SK-N-SH treated with all-trans-retinoic acid at 6 μM for 48 hours (cell line): Measurements from ENCODE around the gene PXDC1.

ENCODE experiments used
- ISL1 ChIP-seq: fragments of 250-450 bp; sonication (Bioruptor Pico); IDR thresholded peaks from 2 replicates; pipeline ENCODE4 v2.1.2; 2022; ENCODE audit warnings: mild to moderate bottlenecking, moderate library complexity
- OSR1 ChIP-seq: fragments of 250-450 bp; sonication (Bioruptor Pico); IDR thresholded peaks from 2 replicates; pipeline ENCODE4 v1.8.0; 2022; ENCODE audit warnings: moderate library complexity, mild to moderate bottlenecking, inconsistent platforms
- RARB ChIP-seq: fragments of 250-450 bp; sonication (Bioruptor Pico); IDR thresholded peaks from 2 replicates; pipeline ENCODE4 v1.8.0; 2021; ENCODE audit warnings: mild to moderate bottlenecking, moderate library complexity
- SNAI2 ChIP-seq: fragments of 250-450 bp; sonication (Bioruptor Pico); IDR thresholded peaks from 2 replicates; pipeline ENCODE4 v1.5.0; 2020; ENCODE audit warnings: mild to moderate bottlenecking, moderate library complexity
- TCF4 ChIP-seq: fragments of 250-450 bp; sonication (Bioruptor Pico); IDR thresholded peaks from 2 replicates; pipeline ENCODE4 v1.8.0; 2021; ENCODE audit warnings: mild to moderate bottlenecking, moderate library complexity, borderline replicate concordance
- ZC3H10 ChIP-seq: fragments of 250-450 bp; sonication (Bioruptor Pico); IDR thresholded peaks from 2 replicates; pipeline ENCODE4 v1.5.1; 2021; ENCODE audit warnings: mild to moderate bottlenecking, moderate library complexity
- ZFP3 ChIP-seq: fragments of 250-450 bp; sonication (Bioruptor Pico); IDR thresholded peaks from 2 replicates; pipeline ENCODE4 v1.5.0; 2020; ENCODE audit warnings: mild to moderate bottlenecking, moderate library complexity
- TF ChIP-seq, protein P1 (sequence below): fragments of 250-450 bp; sonication (Bioruptor Pico); IDR thresholded peaks from 2 replicates; pipeline ENCODE4 v1.8.0; 2020; ENCODE audit warnings: mild to moderate bottlenecking, moderate library complexity, borderline replicate concordance

GRCh38 chr6:3732345-3733141 is 19.0 kb downstream of the PXDC1 start:
- TF ChIP-seq RARB (CRISPR knock-in tag) (no peak), ZFP3 (no peak), OSR1 (CRISPR knock-in tag) (no peak), ISL1 (CRISPR knock-in tag) (no peak), TCF4 (no peak), SNAI2 (CRISPR knock-in tag) (no peak), ZC3H10 (no peak)
- TF ChIP-seq, protein P1, sequence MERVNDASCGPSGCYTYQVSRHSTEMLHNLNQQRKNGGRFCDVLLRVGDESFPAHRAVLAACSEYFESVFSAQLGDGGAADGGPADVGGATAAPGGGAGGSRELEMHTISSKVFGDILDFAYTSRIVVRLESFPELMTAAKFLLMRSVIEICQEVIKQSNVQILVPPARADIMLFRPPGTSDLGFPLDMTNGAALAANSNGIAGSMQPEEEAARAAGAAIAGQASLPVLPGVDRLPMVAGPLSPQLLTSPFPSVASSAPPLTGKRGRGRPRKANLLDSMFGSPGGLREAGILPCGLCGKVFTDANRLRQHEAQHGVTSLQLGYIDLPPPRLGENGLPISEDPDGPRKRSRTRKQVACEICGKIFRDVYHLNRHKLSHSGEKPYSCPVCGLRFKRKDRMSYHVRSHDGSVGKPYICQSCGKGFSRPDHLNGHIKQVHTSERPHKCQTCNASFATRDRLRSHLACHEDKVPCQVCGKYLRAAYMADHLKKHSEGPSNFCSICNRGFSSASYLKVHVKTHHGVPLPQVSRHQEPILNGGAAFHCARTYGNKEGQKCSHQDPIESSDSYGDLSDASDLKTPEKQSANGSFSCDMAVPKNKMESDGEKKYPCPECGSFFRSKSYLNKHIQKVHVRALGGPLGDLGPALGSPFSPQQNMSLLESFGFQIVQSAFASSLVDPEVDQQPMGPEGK = no peak
